ENCODE data around the gene DAB1. TPM values are rescaled to one million over a fixed set of nuclear protein-coding genes. Genes with fewer than 3 reads are reported as not detected.

The DAB1 gene
- total RNA-seq, 1 donor from 2014 or later, result 0.27 TPM

GRCh38 chr1:57214951-57215575 lies 208.8 kb downstream of the DAB1 start:
- Mint-ChIP-seq H3K27me3 (ENCODE audit: unreplicated experiment) (no peaks in the 10 kb centered on the region), H3K4me1 (ENCODE audit: unreplicated experiment) (peaks cover 15% of the 10 kb centered on the region), H3K36me3 (ENCODE audit: unreplicated experiment) (no peaks in the 10 kb centered on the region), H3K27ac (ENCODE audit: unreplicated experiment) (no peak overlapping the region), H3K4me3 (ENCODE audit: unreplicated experiment) (no peak overlapping the region), H3K9me3 (ENCODE audit: unreplicated experiment) (no peaks in the 10 kb centered on the region)
- DNase-seq (ENCODE audit: extremely low spot score, unreplicated experiment), result no peak
- TF ChIP-seq CTCF (IDR thresholded peaks at IDR 0.05), result no peak

GRCh38 chr1:57210881-57211280 lies 213.0 kb downstream of the DAB1 start:
- Mint-ChIP-seq H3K4me3 (ENCODE audit: unreplicated experiment) (no peak overlapping the region), H3K36me3 (ENCODE audit: unreplicated experiment) (no peaks in the 10 kb centered on the region), H3K27me3 (ENCODE audit: unreplicated experiment) (peaks cover 4% of the 10 kb centered on the region), H3K9me3 (ENCODE audit: unreplicated experiment) (no peaks in the 10 kb centered on the region), H3K27ac (ENCODE audit: unreplicated experiment) (no peak overlapping the region), H3K4me1 (ENCODE audit: unreplicated experiment) (peaks cover 14% of the 10 kb centered on the region)
- no peak for TF ChIP-seq CTCF (IDR thresholded peaks at IDR 0.05)
- DNase-seq (ENCODE audit: extremely low spot score, unreplicated experiment), result no peak

GRCh38 chr1:57209495-57209894 lies 214.4 kb downstream of the DAB1 start:
- TF ChIP-seq CTCF (IDR thresholded peaks at IDR 0.05), result no peak
- no peak overlapping the region for H3K4me3 Mint-ChIP-seq (ENCODE audit: unreplicated experiment)

GRCh38 chr1:57208741-57209302 lies 215.0 kb downstream of the DAB1 start:
- Mint-ChIP-seq H3K4me3 (ENCODE audit: unreplicated experiment) (no peak overlapping the region), H3K27ac (ENCODE audit: unreplicated experiment) (no peak overlapping the region), H3K36me3 (ENCODE audit: unreplicated experiment) (no peaks in the 10 kb centered on the region), H3K9me3 (ENCODE audit: unreplicated experiment) (no peaks in the 10 kb centered on the region), H3K4me1 (ENCODE audit: unreplicated experiment) (no peaks in the 10 kb centered on the region), H3K27me3 (ENCODE audit: unreplicated experiment) (peaks cover 8% of the 10 kb centered on the region)
- no peak for DNase-seq (ENCODE audit: extremely low spot score, unreplicated experiment)
- no peak for TF ChIP-seq CTCF (IDR thresholded peaks at IDR 0.05)

More at GRCh38 chr1:57209495-57209894, 214.4 kb downstream of the DAB1 start:
- Mint-ChIP-seq H3K4me1 (ENCODE audit: unreplicated experiment) (peaks cover 3% of the 10 kb centered on the region), H3K27me3 (ENCODE audit: unreplicated experiment) (peaks cover 8% of the 10 kb centered on the region), H3K9me3 (ENCODE audit: unreplicated experiment) (no peaks in the 10 kb centered on the region), H3K27ac (ENCODE audit: unreplicated experiment) (no peak overlapping the region), H3K36me3 (ENCODE audit: unreplicated experiment) (no peaks in the 10 kb centered on the region)
- no peak for DNase-seq (ENCODE audit: extremely low spot score, unreplicated experiment)

- Mint-ChIP-seq H3K36me3 (ENCODE audit: unreplicated experiment) (no peaks in the 10 kb centered on the region), H3K9me3 (ENCODE audit: unreplicated experiment) (no peaks in the 10 kb centered on the region), H3K27ac (ENCODE audit: unreplicated experiment) (no peak overlapping the region), H3K4me3 (ENCODE audit: unreplicated experiment) (no peak overlapping the region), H3K4me1 (ENCODE audit: unreplicated experiment) (no peaks in the 10 kb centered on the region), H3K27me3 (ENCODE audit: unreplicated experiment) (peaks cover 8% of the 10 kb centered on the region)
- no peak for DNase-seq (ENCODE audit: extremely low spot score, unreplicated experiment)
- no peak for TF ChIP-seq CTCF (IDR thresholded peaks at IDR 0.05)
Measured at GRCh38 chr1:57206038-57206437, 217.8 kb downstream of the DAB1 start.

Measured in osteocyte (in vitro differentiated cells).